ENCODE results near the gene PRTFDC1. TPM values are rescaled to one million over a fixed set of nuclear protein-coding genes. Genes with fewer than 3 reads are reported as not detected.

Gene PRTFDC1
- total RNA-seq, 4 donors from 2014 or later: 0.15 to 2.2 (median 1.8) TPM

- 75 to 85% methylated on average over 12 to 13 of the region's 13 CpGs for WGBS, 2 donors
- no peak for DNase-seq
- H3K4me3 ChIP-seq: no peak overlapping the region
- no peaks in the 10 kb centered on the region for H3K36me3 ChIP-seq
- TF ChIP-seq CTCF (IDR thresholded peaks at IDR 0.05) (no peak), POLR2A (IDR thresholded peaks at IDR 0.05) (no peak)
- H3K9me3 ChIP-seq: no peaks in the 10 kb centered on the region
- intact Hi-C loops (cut with DNase I): no loop called here
- no peaks in the 10 kb centered on the region for H3K27me3 ChIP-seq
- H3K4me1 ChIP-seq: peaks cover 0 to 27% (median 9%) of the 10 kb centered on the region in 3 donors
- H3K27ac ChIP-seq: no peak overlapping the region
Observed at GRCh38 chr10:24847112-24848070, 105.0 kb downstream of the PRTFDC1 start.

- H3K36me3 ChIP-seq: no peaks in the 10 kb centered on the region
- TF ChIP-seq CTCF (IDR thresholded peaks at IDR 0.05): no peak
- no peak for TF ChIP-seq POLR2A (IDR thresholded peaks at IDR 0.05)
- no peaks in the 10 kb centered on the region for H3K27me3 ChIP-seq
- DNase-seq: no peak
- intact Hi-C loops (cut with DNase I): no loop called here
- H3K4me1 ChIP-seq: peaks cover 0 to 10% (median 3%) of the 10 kb centered on the region in 3 donors
- H3K4me3 ChIP-seq: no peak overlapping the region
- H3K27ac ChIP-seq: no peak overlapping the region
- 81 to 85% methylated on average over 2 of the region's 2 CpGs for WGBS, 2 donors
- H3K9me3 ChIP-seq: no peaks in the 10 kb centered on the region
Observed at GRCh38 chr10:24844742-24845141, 107.7 kb downstream of the PRTFDC1 start.

GRCh38 chr10:24843256-24843655 is 109.2 kb downstream of the PRTFDC1 start:
- 41 to 66% methylated on average over 2 of the region's 2 CpGs for WGBS, 2 donors
- Histone ChIP-seq H3K27me3 (no peaks in the 10 kb centered on the region), H3K27ac (no peak overlapping the region), H3K36me3 (no peaks in the 10 kb centered on the region), H3K4me3 (no peak overlapping the region), H3K4me1 (no peaks in the 10 kb centered on the region), H3K9me3 (no peaks in the 10 kb centered on the region)
- DNase-seq: no peak
- intact Hi-C loops (cut with DNase I): no loop called here
- TF ChIP-seq POLR2A (IDR thresholded peaks at IDR 0.05) (no peak), CTCF (IDR thresholded peaks at IDR 0.05) (no peak)

- Histone ChIP-seq H3K9me3 (no peaks in the 10 kb centered on the region), H3K4me1 (no peaks in the 10 kb centered on the region), H3K36me3 (no peaks in the 10 kb centered on the region), H3K27me3 (no peaks in the 10 kb centered on the region), H3K4me3 (no peak overlapping the region), H3K27ac (no peak overlapping the region)
- 50 to 65% methylated on average over 2 of the region's 2 CpGs for WGBS, 2 donors
- intact Hi-C loops (cut with DNase I): no loop called here
- no peak for TF ChIP-seq CTCF (IDR thresholded peaks at IDR 0.05)
- TF ChIP-seq POLR2A (IDR thresholded peaks at IDR 0.05): no peak
- DNase-seq: no peak
Observed at GRCh38 chr10:24842856-24843255, 109.5 kb downstream of the PRTFDC1 start.

- H3K27ac ChIP-seq: no peak overlapping the region
- DNase-seq: no peak
- no peaks in the 10 kb centered on the region for H3K9me3 ChIP-seq
- H3K27me3 ChIP-seq: no peaks in the 10 kb centered on the region
- no peaks in the 10 kb centered on the region for H3K36me3 ChIP-seq
- no peaks in the 10 kb centered on the region for H3K4me1 ChIP-seq
- WGBS, 2 donors: 81 to 87% methylated on average over 2 of the region's 2 CpGs
- TF ChIP-seq POLR2A (IDR thresholded peaks at IDR 0.05) (no peak), CTCF (IDR thresholded peaks at IDR 0.05) (no peak)
- no peak overlapping the region for H3K4me3 ChIP-seq
- intact Hi-C loops (cut with DNase I): no loop called here
Observed at GRCh38 chr10:24841530-24841929, 110.9 kb downstream of the PRTFDC1 start.

All from esophagus squamous epithelium (tissue), 5 donors.